Measurements from ENCODE around the gene ATR. TPM values are rescaled to one million over a fixed set of nuclear protein-coding genes. Genes with fewer than 3 reads are reported as not detected.

Gene ATR
- total and polyA plus RNA-seq, 9 of the 15 experiments (the other 6 are each of a cell fraction or from before 2014, with no cell fraction given): 18.0 to 37.8 (median 23.2) TPM

- TF ChIP-seq ZC3H11A (IDR thresholded peaks at IDR 0.05; ENCODE audit: low read depth, low read length) (no peak), YBX1 (IDR thresholded peaks at IDR 0.05) (no peak), NR1H2 (CRISPR knock-in tag; IDR thresholded peaks at IDR 0.05) (no peak), NFXL1 (CRISPR knock-in tag; IDR thresholded peaks at IDR 0.05) (no peak), ZNF224 (CRISPR knock-in tag; IDR thresholded peaks at IDR 0.05) (peak; percentile 45; the same call in 1 of the 2 replicates), E2F3 (CRISPR knock-in tag; IDR thresholded peaks at IDR 0.05) (no peak), SMAD3 (CRISPR knock-in tag; conservative IDR thresholded peaks at IDR 0.05) (0 out of 2 replicates have a peak, but pooled peaks have one; percentile 6), NR2C1 (IDR thresholded peaks at IDR 0.05) (peak; percentile 45; the same call in 1 of the 2 replicates), NR2C1 (tag; IDR thresholded peaks at IDR 0.05) (peak; percentile 73), HMBOX1 (IDR thresholded peaks at IDR 0.05) (no peak; the same call in 1 of the 2 replicates), ZNF639 (CRISPR knock-in tag; conservative IDR thresholded peaks at IDR 0.05 in 1 of 2, IDR thresholded peaks at IDR 0.05 in 1 of 2) (peak in 1 of 2 experiments; percentile 76; a peak in 2 of 4 replicates), NR4A1 (CRISPR knock-in tag; IDR thresholded peaks at IDR 0.05) (no peak), NR4A1 (tag; IDR thresholded peaks at IDR 0.05) (no peak), BACH1 (tag; IDR thresholded peaks at IDR 0.05) (peak; percentile 24; the same call in 1 of the 2 replicates), SREBF2 (CRISPR knock-in tag; IDR thresholded peaks at IDR 0.05) (no peak), ARID3B (CRISPR knock-in tag; IDR thresholded peaks at IDR 0.05; ENCODE audit: borderline replicate concordance) (no peak), RBM25 (IDR thresholded peaks at IDR 0.05; ENCODE audit: low read depth, low read length, severe bottlenecking) (no peak), STAT6 (CRISPR knock-in tag; IDR thresholded peaks at IDR 0.05) (no peak), TRIM28 (IDR thresholded peaks at IDR 0.05) (peak; percentile 55; the same call in 1 of the 2 replicates), ZBTB8A (IDR thresholded peaks at IDR 0.05; ENCODE audit: partially characterized antibody) (no peak), MED1 (CRISPR knock-in tag; IDR thresholded peaks at IDR 0.05; ENCODE audit: borderline replicate concordance) (no peak), MAFK (IDR thresholded peaks at IDR 0.05; ENCODE audit: low read length) (0 out of 2 replicates have a peak, but pooled peaks have one; percentile 1)
Observed at GRCh38 chr3:142578329-142579223, at the start of gene ATR (continued).
